NOMO-1 treated with dmso at 0.1 percent for 144 hours (cell line): ENCODE results near the gene CASKIN2.

Experiments
- DNase-seq: peaks from one replicate; lab custom pipeline; 2025; ENCODE audit not compliant: unreplicated experiment; lab: John Stamatoyannopoulos, UW

Gene CASKIN2

GRCh38 chr17:75507733-75508719 is 7.3 kb downstream of the CASKIN2 start:
- no peak for DNase-seq

DNA sequence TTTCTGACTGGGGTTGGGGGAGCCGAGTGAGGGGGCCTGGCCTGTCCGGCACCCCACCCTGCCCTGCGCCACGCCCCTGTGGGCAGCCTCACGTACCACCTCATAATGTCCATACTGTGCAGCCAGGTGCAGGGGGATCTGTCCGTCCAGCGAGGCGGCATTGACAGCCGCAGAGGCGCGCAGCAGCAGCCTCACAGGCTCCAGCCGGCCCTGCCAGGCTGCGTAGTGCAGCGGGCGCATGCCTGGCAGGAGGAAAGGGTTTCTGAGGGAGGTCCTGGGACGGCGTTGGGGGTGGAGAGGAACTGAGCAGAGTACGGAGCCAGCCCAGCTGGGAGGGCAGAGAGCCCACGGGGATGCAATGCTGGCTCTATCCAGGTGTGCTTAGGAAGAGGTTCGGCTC is 8.4 kb downstream of the CASKIN2 start:
- DNase-seq: no peak

- no peak for DNase-seq
Observed at GRCh38 chr17:75506134-75506533, 9.2 kb downstream of the CASKIN2 start.

DNA sequence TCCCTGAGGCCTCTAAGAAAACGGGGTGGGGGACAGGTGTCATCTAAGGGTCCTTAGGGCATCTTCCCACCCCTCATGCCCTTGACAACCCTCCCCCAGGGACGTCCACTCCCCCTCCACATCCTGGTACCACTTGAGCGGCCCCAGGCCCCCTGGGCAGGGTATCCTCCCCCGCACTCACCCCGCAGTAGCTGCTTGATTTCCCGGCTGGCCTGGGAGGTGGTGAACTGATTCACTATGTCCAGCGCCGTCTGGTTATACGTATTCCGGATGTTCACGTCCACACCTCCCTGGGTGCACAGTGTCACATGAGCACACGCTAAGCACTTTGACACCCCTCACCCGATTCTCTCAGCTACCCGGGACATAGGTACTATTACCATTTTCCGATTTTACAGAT is 9.7 kb downstream of the CASKIN2 start:
- no peak for DNase-seq

- no peak for DNase-seq
Observed at GRCh38 chr17:75505152-75505409, 10.3 kb downstream of the CASKIN2 start.

DNA sequence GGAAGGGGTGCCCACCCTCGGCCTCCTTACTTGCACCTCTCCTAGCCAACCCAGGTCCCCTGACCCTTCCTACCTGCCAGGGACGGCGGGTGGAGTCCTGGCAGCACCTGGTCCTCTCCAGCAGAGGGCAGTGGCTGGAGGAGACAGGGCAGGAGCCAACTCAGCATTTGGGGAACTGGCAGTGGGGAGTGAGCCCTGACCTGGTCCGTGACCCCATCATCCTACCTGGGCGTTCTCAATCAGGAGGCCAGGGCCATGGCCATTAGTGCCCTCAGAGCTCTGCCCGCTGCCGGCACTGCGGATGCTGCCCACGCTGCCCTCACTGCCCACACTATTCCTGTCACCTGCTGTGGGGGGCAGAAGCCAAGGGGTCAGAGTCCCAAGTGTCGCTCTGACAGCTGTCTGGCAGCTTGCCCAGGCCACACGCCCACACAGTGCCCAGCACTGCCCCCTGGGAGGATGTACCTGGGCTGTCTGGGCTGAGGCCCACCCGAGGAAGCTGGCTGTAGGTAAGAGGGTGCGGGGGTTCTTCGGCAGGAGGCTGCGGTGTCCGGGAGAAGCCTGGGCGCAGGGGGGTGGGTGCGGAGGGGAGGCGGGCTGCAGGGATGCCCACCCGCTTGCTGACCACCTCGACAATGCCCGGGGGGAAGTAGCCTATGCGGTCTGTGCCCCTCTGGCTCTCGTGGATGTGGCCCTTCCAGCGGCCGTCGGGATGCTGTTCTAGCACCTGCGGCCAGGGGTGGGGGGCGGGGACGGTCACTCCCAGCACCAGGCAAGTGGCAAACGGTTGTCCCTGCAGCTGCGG is 10.8 kb downstream of the CASKIN2 start:
- DNase-seq: peak; percentile 14

GRCh38 chr17:75503976-75504346 is 11.4 kb downstream of the CASKIN2 start:
- DNase-seq: no peak

DNA sequence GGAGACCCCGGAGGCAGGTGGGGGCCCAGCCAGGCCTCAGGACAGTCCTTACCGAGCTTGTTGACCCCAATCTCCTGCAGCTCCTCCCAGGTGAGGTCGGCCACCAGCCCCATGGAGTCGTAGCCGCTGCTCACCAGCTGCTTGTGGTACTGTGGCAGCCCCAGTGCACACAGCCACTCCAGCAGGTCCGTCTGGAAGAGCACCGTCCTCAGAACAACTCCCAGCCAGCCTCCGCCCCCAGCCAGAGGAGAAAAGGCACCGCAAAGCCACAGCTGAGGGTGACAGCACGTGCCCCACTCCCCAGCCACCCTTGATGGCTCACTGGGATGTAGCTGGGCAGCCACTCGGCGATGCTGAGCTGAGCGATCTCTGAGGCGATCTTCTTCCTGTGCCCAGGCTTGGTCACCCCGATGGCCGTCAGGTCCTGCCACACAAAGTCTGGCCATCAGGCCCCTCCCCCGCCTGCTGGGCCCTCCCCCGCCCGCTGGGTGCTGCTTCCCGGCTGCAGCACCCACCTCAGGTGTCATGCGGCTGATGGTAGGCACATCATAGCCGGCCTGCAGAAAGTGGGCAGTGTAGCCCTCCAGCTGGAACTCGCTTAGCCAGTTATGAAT is 11.9 kb downstream of the CASKIN2 start:
- no peak for DNase-seq

DNA sequence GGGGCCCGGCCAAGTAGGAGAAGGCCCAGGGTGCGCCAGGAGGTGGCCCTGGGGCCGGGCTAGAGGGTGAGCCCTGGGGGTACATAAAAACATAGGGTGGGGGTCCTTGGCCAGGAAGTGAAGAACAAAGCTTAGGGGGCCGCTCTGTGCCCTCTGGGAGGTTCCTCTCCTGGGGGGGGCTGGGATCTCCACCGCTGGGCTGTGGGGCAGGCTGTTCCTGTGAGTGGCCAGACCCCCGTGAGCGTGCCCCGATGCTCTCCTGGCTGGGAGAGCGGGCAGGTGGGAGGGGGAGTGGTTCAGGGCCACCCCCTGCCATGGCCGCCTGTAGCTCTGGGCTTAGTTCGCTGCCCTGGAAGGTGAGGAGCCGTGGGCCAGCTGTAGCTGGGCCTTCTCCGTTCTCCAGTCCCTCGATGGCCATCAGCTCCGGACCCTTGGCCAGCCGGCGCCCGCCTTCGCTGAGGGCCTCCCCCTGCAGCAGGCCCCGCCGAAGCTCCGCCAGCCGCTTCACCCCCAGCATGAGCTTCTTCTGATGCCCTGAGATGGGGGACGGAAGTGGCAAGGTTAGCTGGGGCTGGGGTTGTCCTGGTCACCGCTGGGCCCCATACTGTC is 12.5 kb downstream of the CASKIN2 start:
- no peak for DNase-seq

GRCh38 chr17:75502072-75502720 is 13.1 kb downstream of the CASKIN2 start:
- no peak for DNase-seq

DNA sequence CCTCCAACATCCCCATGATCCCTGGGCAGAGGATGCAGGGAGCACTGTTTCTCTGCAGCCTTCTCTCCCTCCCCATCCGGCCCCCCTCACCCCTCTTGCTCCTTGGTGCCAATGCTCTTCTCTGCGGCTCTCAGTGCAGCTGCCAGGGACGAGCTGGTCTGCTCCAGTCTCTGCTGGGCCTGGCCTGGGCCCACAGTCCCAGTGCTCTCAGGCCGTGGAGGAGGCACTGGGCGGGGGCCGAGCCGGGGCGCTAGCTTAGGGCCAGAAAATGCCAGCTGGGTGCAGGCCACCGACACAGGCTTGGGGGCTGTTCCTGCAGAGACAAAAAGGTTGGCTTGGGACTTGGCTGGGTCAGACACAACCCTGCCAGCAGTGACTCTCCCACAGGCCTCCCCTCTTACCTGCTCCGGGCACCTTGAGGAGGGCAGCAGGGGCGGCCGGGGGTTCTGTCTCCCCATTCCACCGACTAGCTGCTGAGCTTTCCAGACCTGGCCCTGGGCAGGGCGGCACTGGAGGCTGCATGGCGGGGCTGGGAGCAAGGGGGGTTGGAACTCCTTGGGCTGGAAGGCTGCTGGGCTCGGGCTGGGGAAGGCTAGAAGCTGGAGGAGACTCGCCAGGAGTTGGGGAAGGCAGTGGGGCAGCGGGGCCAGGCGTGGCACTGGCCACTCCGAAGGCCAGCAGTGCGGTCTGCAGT is 13.8 kb downstream of the CASKIN2 start:
- DNase-seq: no peak

DNA sequence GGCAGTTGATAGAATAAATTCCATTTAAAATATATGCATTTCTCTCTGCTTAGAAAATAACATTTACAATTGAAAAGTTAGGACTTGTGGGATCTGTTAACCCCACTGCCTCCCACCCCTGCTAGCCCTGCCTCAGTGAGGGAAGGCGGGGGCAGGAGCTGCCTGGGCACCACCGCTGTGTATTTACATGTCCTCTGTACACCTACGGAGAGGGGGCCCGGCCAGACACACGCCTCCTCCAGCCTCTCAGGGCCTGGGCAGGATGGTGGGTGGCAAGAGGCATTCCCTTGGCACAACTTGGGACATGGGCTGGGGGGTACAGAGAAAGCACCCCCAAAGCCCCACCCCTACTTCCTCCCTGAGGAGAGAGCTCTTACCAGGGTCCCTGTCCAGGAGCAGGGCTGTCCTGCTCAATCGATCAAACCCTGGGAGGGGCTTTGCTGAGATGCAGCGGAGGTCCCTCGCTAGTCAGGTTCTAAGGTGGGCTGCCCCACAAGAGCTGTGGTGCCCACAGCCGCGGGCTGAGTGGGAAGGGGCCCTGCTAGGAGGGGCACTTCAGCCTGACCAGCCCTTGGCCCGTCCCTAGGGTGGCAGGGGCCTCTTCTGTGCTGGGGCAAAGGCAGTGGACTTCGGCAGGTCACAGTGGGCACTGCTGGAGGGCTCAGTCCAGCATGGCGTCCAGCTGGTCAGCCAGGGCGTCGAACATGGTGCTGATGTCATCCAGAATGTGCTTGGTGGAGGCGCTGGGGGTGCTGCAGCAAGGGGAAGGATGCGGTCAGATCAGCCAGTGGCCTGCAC is 14.7 kb downstream of the CASKIN2 start:
- no peak for DNase-seq

DNA sequence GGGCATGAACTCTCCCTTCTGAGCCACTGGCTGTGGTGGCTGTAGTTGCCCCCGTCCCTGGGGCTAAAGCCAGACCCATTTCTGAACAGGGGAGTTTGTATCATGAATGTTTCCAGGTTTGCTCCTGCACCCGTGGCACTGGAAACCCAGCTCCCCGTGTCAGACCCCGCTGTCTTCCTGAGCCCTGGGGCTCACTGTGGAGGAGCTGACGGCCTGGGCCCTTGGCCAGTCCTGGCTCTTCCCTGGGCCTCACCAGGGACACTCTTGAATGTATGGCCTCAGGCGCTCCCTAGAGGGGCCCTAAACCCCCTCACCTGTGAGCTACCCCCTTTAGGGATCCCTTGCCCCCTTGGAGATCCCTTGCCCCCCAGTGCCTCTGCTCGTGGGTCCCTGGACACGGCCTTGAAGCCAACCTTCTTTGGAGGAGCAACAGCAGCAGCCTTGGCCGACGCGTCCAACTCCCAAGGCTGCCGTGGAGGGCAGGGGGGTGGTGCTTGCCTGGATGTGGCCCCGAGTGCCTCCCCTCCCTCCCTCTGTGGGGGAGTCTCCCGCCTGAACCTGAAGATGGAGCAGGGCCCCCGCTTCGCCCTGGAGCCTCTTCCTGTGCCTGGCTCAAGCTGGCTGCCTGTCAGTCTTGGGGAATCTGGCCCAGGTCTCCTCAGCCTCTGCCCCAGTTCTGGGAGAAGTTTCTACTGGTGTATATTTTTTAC is 15.9 kb downstream of the CASKIN2 start:
- no peak for DNase-seq

- no peak for DNase-seq
Observed at GRCh38 chr17:75498726-75499213, 16.6 kb downstream of the CASKIN2 start.

DNA sequence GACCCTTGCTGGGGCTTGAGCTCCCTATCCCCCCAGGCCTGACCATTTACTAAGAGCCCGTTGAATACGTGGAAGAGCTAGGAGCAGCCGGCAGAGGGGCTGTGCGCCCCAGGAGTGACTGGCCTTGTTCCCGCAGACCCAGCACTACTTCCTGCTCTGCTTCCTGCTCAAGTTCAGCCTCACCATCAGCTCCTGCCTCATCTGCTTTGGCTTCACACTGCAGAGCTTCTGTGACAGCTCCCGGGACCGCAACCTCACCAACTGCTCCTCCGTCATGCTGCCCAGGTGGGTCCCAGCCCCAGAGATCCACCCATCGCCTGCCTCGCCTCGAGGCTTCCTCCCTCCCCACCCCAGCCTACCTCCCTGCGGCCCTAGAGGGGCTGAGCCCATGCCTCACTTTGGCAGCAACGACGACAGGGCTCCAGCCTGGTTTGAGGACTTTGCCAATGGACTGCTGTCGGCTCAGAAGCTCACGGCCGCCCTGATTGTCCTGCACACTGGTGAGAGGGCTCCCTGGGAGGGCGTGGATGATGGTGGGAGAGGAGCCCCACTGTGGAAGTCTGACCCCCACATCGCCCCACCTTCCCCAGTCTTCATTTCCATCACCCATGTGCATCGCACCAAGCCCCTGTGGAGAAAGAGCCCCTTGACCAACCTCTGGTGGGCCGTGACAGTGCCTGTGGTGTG is 17.2 kb downstream of the CASKIN2 start:
- DNase-seq: no peak

DNA sequence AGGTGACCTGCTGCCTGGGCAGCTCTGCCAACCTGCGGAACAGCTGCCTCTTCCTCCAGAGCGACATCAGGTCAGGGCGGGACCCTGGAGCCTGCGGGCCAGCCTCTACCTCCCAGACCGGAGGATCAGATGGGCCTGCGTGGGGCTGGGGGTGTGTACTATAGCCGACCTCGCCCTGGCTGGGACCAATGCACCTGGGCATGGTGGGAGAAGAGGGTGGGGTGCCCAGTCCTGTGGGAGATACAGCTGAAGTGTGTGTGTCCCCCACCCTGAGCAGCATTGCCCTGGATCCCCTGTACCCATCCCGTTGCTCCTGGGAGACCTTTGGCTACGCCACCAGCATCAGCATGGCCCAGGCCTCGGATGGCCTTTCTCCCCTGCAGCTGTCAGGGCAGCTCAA is 19.3 kb downstream of the CASKIN2 start:
- no peak for DNase-seq

- DNase-seq: no peak
Observed at GRCh38 chr17:75494326-75494877, 20.9 kb downstream of the CASKIN2 start.
